MCF 10A (cell line): ENCODE data around the gene TAS1R2. TPM values are rescaled to one million over a fixed set of nuclear protein-coding genes. Genes with fewer than 3 reads are reported as not detected.

Source experiments
- BruUV-seq: library from RNA; stranded (reverse); fragments of 400-500 nt; replicated peaks from 2 replicates; lab custom pipeline; 2021; lab: Mats Ljungman, UMichigan
- CTCF ChIA-PET: fragments of 300-600 bp; sonication (Branson Sonifier 250); formaldehyde crosslinking; extraction: SDS; loops from one replicate; lab custom pipeline; 2021; ENCODE audit warnings: antibody characterized with exemption, inconsistent platforms; lab: Yijun Ruan, JAX
- POLR2A ChIA-PET: fragments of 300-600, 350-650 bp; sonication (Branson Sonifier 250); formaldehyde crosslinking; extraction: SDS; loops from one replicate; lab custom pipeline; 2020; ENCODE audit warnings: antibody characterized with exemption, inconsistent platforms; lab: Yijun Ruan, JAX
- DNase-seq: peaks from one replicate; pipeline ENCODE4 v3.0.0-alpha.2; 2018; ENCODE audit not compliant: unreplicated experiment
- H3K27ac Mint-ChIP-seq: one replicate; pipeline ENCODE4 v1.8.0; 2022; ENCODE audit warnings: mild to moderate bottlenecking, low read depth, mixed read lengths; ENCODE audit not compliant: unreplicated experiment
- H3K27me3 Mint-ChIP-seq: one replicate; pipeline ENCODE4 v1.8.0; 2022; ENCODE audit warnings: mixed read lengths; ENCODE audit not compliant: insufficient read depth, unreplicated experiment
- H3K36me3 Mint-ChIP-seq: one replicate; pipeline ENCODE4 v1.8.0; 2022; ENCODE audit warnings: mild to moderate bottlenecking, moderate library complexity, mixed read lengths; ENCODE audit not compliant: insufficient read depth, unreplicated experiment
- H3K4me1 Mint-ChIP-seq: one replicate; pipeline ENCODE4 v1.8.0; 2022; ENCODE audit warnings: mixed read lengths; ENCODE audit not compliant: insufficient read depth, unreplicated experiment
- H3K4me3 Mint-ChIP-seq: one replicate; pipeline ENCODE4 v1.8.0; 2022; ENCODE audit warnings: mild to moderate bottlenecking, moderate library complexity, mixed read lengths; ENCODE audit not compliant: unreplicated experiment
- H3K9me3 Mint-ChIP-seq: one replicate; pipeline ENCODE4 v1.8.0; 2022; ENCODE audit warnings: mixed read lengths; ENCODE audit not compliant: unreplicated experiment
- intact Hi-C: fragments of 100-400 bp; cut with micrococcal nuclease; formaldehyde crosslinking; loops from 2 replicates; pipeline ENCODE4 v1.14.1; 2022
- total RNA-seq: library from RNA; stranded (reverse); gene quantifications from 2 replicates; pipeline ENCODE4 v1.2.3, GENCODE V29; 2022
- TF ChIP-seq, protein P1 (sequence below): fragments of 200-600 bp; IDR thresholded peaks from one replicate; pipeline ENCODE4 v1.8.0; 2022; ENCODE audit warnings: antibody characterized with exemption, mild to moderate bottlenecking; ENCODE audit not compliant: unreplicated experiment

TAS1R2 gene
- total RNA-seq, 1 experiment from 2014 or later: not detected

GRCh38 chr1:18830596-18830995 is 28.9 kb downstream of the TAS1R2 start:
- Mint-ChIP-seq H3K27me3 (no peaks in the 10 kb centered on the region), H3K27ac (no peak overlapping the region), H3K4me3 (no peak overlapping the region), H3K36me3 (no peaks in the 10 kb centered on the region), H3K9me3 (peaks cover 5% of the 10 kb centered on the region), H3K4me1 (no peaks in the 10 kb centered on the region)
- CTCF ChIA-PET: interaction anchor here (0.6 to 0.9 kb wide), 2 partner anchors 9 to 19 kb away, joined by 3 to 5 read pairs; no protein-coding TSS in a partner anchor
- BruUV-seq: no TSS peak
- intact Hi-C loops: no loop called here
- TF ChIP-seq, protein P1, sequence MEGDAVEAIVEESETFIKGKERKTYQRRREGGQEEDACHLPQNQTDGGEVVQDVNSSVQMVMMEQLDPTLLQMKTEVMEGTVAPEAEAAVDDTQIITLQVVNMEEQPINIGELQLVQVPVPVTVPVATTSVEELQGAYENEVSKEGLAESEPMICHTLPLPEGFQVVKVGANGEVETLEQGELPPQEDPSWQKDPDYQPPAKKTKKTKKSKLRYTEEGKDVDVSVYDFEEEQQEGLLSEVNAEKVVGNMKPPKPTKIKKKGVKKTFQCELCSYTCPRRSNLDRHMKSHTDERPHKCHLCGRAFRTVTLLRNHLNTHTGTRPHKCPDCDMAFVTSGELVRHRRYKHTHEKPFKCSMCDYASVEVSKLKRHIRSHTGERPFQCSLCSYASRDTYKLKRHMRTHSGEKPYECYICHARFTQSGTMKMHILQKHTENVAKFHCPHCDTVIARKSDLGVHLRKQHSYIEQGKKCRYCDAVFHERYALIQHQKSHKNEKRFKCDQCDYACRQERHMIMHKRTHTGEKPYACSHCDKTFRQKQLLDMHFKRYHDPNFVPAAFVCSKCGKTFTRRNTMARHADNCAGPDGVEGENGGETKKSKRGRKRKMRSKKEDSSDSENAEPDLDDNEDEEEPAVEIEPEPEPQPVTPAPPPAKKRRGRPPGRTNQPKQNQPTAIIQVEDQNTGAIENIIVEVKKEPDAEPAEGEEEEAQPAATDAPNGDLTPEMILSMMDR: no peak
- no peak for DNase-seq
- POLR2A ChIA-PET: no interaction called here

DNA sequence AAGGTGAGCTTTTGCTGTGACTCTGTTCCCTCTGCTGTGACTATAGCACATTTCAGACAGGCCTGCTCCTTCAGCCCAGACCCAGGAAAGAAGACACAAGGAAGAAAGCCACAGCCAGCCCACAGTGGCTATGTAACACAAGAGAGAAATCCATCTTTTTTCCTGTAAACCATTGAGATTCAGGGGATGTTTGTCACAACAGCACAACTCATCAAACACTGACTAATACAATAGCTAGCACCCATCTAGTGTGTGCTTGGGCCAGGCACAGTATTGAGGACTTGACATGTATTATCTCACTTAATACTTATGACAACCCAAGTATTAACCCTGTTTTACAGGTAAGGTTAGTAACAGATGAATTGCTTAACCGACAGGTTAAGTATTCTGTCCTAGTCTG is 29.8 kb downstream of the TAS1R2 start:
- Mint-ChIP-seq H3K4me3 (no peak overlapping the region), H3K36me3 (no peaks in the 10 kb centered on the region), H3K27ac (no peak overlapping the region), H3K4me1 (no peaks in the 10 kb centered on the region), H3K27me3 (no peaks in the 10 kb centered on the region), H3K9me3 (peaks cover 8% of the 10 kb centered on the region)
- BruUV-seq: no TSS peak
- intact Hi-C loops: no loop called here
- CTCF ChIA-PET: interaction anchor here (0.9 kb wide), 1 partner anchor 8 kb away, joined by 5 read pairs; no protein-coding TSS in a partner anchor
- POLR2A ChIA-PET: no interaction called here
- no peak for DNase-seq
- TF ChIP-seq, protein P1: no peak

DNA sequence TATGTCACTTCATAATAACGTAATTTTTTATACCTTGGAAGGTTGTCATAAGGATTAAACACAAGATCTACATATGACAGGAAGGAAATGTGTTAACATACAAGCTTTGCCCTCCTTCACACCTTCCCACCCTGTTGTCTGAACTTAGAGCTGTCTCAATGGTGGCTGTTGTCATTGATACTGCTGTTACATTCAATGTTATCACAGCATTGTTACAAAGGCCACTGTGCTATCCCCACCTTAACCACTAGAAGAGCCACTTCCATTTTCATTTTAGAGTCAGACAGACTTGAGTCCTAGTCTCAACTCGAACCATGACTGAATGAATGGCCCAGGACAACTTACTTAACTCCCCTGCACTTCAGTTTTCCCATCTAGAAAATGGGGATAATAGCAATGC is 31.2 kb downstream of the TAS1R2 start:
- intact Hi-C loops: no loop called here
- no TSS peak for BruUV-seq
- POLR2A ChIA-PET: no interaction called here
- TF ChIP-seq, protein P1: no peak
- H3K4me1 Mint-ChIP-seq: no peaks in the 10 kb centered on the region
- no peak overlapping the region for H3K27ac Mint-ChIP-seq
- H3K9me3 Mint-ChIP-seq: peaks cover 8% of the 10 kb centered on the region
- no peak for DNase-seq
- CTCF ChIA-PET: interaction anchor here (0.7 kb wide), 1 partner anchor 230 kb away, joined by 3 read pairs; no protein-coding TSS in a partner anchor
- no peak overlapping the region for H3K4me3 Mint-ChIP-seq
- no peaks in the 10 kb centered on the region for H3K36me3 Mint-ChIP-seq
- H3K27me3 Mint-ChIP-seq: no peaks in the 10 kb centered on the region

DNA sequence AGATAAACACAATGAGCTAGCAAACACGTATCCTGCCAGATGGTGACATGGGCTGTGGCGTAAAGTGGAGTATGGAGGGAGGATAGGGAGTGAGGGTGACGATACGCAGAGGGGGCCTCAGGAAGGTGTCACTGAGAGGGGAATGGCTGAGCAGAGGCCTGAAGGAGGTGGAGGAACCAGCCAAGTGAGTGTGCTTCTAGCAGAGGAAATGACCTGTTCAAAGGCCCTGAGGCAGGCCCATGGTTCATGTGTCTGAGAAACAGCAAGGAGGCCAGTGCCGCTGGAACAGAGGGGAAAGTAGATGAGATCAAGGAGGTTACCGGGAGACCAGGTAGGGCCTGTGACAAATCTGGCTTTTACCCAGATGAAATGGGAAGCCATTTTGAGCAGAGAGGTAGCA is 36.0 kb downstream of the TAS1R2 start:
- TF ChIP-seq, protein P1: no peak
- Mint-ChIP-seq H3K9me3 (peaks cover 8% of the 10 kb centered on the region), H3K4me3 (no peak overlapping the region), H3K27me3 (peaks cover 25% of the 10 kb centered on the region), H3K27ac (no peak overlapping the region), H3K4me1 (peaks cover 7% of the 10 kb centered on the region), H3K36me3 (no peaks in the 10 kb centered on the region)
- no TSS peak for BruUV-seq
- intact Hi-C loops: no loop called here
- ChIA-PET CTCF (interaction anchor here (1.1 to 11.0 kb wide), 3 partner anchors 13 to 227 kb away, joined by 3 to 109 read pairs (median 5); no protein-coding TSS in a partner anchor), POLR2A (interaction anchor here (0.6 kb wide), 1 partner anchor 782 kb away, joined by 3 read pairs; no protein-coding TSS in a partner anchor)
- no peak for DNase-seq
